ENCODE results near the gene ZDHHC1.

ZDHHC1 gene

GRCh38 chr16:67447508-67448076, 31.3 kb upstream of the ZDHHC1 start:
- Mint-ChIP-seq H3K27me3 (ENCODE audit: low read depth) (peaks cover 4% of the 10 kb centered on the region), H3K9me3 (no peaks in the 10 kb centered on the region), H3K4me1 (peaks cover 72% of the 10 kb centered on the region), H3K27ac (peak overlapping the region; percentile 95 to 99 (median 98)), H3K36me3 (ENCODE audit: low read depth) (peaks cover 20% of the 10 kb centered on the region), H3K4me3 (peak overlapping the region; percentile 20 to 42 (median 27))
- TF ChIP-seq CTCF (IDR thresholded peaks at IDR 0.05; ENCODE audit: unreplicated experiment in 3 of 3), result peak; percentile 17 to 41 (median 20)

GRCh38 chr16:67446968-67447507, 30.8 kb upstream of the ZDHHC1 start:
- Mint-ChIP-seq H3K27ac (peak overlapping the region; percentile 95 to 99 (median 98)), H3K36me3 (ENCODE audit: low read depth) (peaks cover 20% of the 10 kb centered on the region), H3K9me3 (no peaks in the 10 kb centered on the region), H3K27me3 (ENCODE audit: low read depth) (peaks cover 4% of the 10 kb centered on the region), H3K4me3 (peak overlapping the region; percentile 20 to 70 (median 67)), H3K4me1 (peaks cover 73% of the 10 kb centered on the region)
- TF ChIP-seq CTCF (IDR thresholded peaks at IDR 0.05; ENCODE audit: unreplicated experiment in 3 of 3), result no peak

DNA sequence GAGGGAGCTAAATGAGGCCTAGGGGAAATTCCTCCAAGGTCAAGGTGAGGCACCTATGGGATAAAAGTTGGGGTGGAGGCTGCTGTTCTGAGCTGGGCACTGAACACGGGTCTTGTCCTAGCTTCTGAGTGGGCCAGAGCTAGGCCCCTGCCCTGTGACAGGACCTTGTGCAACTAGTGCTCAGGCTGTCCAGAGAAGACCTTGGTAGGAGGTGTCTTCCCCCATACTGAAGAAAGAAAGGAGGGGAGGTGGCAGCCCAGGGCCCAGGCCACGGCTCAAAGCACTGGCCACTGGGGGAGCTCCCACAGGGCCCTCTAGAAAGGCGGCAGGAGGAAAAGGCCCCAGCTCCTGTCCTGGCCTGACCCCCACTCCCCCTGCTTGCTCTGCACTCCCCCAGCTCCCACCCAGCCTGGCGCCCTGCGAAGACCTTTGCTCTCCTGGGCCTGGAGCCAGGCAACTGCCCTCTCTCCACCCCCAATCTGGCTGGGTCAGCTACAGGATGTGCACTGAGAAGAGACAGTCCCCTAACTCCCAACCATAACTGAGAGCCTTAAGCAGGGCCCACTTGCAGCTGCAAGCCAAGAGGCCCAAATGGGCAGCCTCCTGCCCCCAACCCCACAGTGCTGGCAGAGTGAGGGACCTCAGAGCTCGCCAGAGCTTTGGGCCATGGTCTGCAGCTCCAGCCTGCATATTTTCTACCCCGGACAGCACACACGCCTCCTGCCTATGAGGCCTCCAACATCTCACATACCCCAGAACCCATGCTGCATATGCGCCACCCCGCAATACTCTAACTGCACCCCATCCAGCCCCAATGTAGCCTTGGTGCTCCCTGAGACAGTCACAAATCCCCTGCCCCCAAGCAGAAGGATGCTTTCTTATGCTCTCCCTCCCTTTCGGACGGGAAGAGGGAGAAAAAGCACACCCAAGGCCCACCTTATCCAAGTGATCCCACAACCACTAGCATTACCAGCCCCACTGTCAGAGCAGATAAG, 29.9 kb upstream of the ZDHHC1 start:
- TF ChIP-seq CTCF (IDR thresholded peaks at IDR 0.05; ENCODE audit: unreplicated experiment in 3 of 3), result peak in 1 of 3 experiments; percentile 3
- H3K4me1 Mint-ChIP-seq, result peaks cover 76% of the 10 kb centered on the region
- peaks cover 1% of the 10 kb centered on the region for H3K27me3 Mint-ChIP-seq (ENCODE audit: low read depth)
- no peaks in the 10 kb centered on the region for H3K9me3 Mint-ChIP-seq
- H3K27ac Mint-ChIP-seq, result peak overlapping the region; percentile 95 to 99 (median 98)
- peak overlapping the region; percentile 13 to 70 (median 67) for H3K4me3 Mint-ChIP-seq
- peaks cover 22% of the 10 kb centered on the region for H3K36me3 Mint-ChIP-seq (ENCODE audit: low read depth)

- peak in 2 of 3 experiments; percentile 7 to 11 for TF ChIP-seq CTCF (IDR thresholded peaks at IDR 0.05; ENCODE audit: unreplicated experiment in 3 of 3)
- Mint-ChIP-seq H3K27me3 (ENCODE audit: low read depth) (no peaks in the 10 kb centered on the region), H3K36me3 (ENCODE audit: low read depth) (peaks cover 21% of the 10 kb centered on the region), H3K27ac (peak overlapping the region; percentile 95 to 99 (median 98)), H3K9me3 (no peaks in the 10 kb centered on the region), H3K4me1 (peaks cover 74% of the 10 kb centered on the region), H3K4me3 (no peak overlapping the region)
Observed at GRCh38 chr16:67445441-67445912, 29.2 kb upstream of the ZDHHC1 start.

DNA sequence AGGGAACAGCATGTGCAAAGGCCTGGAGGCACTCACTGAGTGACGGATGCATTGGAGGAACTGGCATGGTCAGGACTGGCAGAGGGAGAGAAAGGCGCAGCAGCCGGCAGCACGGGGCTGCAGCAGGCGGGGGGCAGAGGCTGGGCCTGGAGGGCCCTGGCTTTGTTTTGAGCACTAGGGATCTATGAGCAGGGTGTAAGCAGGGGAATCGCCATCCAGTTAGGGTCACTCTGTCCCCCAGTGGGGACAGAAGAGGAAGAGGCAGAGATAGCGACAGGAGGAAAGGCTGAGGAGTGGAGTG, 28.8 kb upstream of the ZDHHC1 start:
- no peak for TF ChIP-seq CTCF (IDR thresholded peaks at IDR 0.05; ENCODE audit: unreplicated experiment in 3 of 3)
- H3K27me3 Mint-ChIP-seq (ENCODE audit: low read depth), result no peaks in the 10 kb centered on the region
- H3K27ac Mint-ChIP-seq, result peak overlapping the region; percentile 95 to 99 (median 98)
- H3K9me3 Mint-ChIP-seq, result no peaks in the 10 kb centered on the region
- peaks cover 21% of the 10 kb centered on the region for H3K36me3 Mint-ChIP-seq (ENCODE audit: low read depth)
- peaks cover 72% of the 10 kb centered on the region for H3K4me1 Mint-ChIP-seq
- no peak overlapping the region for H3K4me3 Mint-ChIP-seq
